Measurements from ENCODE around the gene TECR.
"Not testable (repeated sequence)": the region's sequence is repeated elsewhere in the genome, so short reads cannot be mapped to it uniquely, and the experiment has no call there.

The TECR gene

GRCh38 chr19:14540741-14541525 lies 11.5 kb downstream of the TECR start:
- DNase-seq = no peak

- not testable (repeated sequence) for DNase-seq
These were observed 12.6 kb downstream of the TECR start for GRCh38 chr19:14541979-14542378.

- no peak for DNase-seq
These were observed 13.4 kb downstream of the TECR start for GRCh38 chr19:14542711-14543328.

- no peak for DNase-seq
These were observed 14.7 kb downstream of the TECR start for GRCh38 chr19:14544047-14544446.

- DNase-seq = no peak
These were observed 15.8 kb downstream of the TECR start for GRCh38 chr19:14544977-14545715.

GRCh38 chr19:14545716-14546082 lies 16.3 kb downstream of the TECR start:
- no peak for DNase-seq

GRCh38 chr19:14550201-14550754 lies 20.9 kb downstream of the TECR start:
- DNase-seq = no peak

- peak; percentile 72 for DNase-seq
These were observed 22.0 kb downstream of the TECR start for GRCh38 chr19:14551134-14552005.

DNA sequence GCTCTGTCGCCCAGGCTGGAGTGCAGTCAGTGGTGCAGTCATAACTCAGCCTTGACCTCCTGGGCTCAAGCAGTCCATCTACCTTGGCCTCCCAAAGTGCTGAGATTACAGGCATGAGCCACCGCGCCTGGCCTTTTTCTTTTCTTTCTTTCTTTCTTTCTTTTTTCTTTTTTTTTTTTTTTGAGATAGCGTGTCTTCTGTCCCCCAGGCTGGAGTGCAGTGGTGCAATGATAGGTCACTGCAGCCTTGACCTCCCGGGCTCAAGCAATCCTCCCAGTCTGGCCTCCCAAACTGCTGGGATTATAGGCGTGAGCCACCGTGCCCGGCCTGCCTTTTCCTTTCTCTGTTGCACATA lies 22.6 kb downstream of the TECR start:
- DNase-seq = not testable (repeated sequence)

GRCh38 chr19:14553042-14553938 lies 23.9 kb downstream of the TECR start:
- no peak for DNase-seq

- no peak for DNase-seq
These were observed 24.5 kb downstream of the TECR start for GRCh38 chr19:14553939-14554243.

DNA sequence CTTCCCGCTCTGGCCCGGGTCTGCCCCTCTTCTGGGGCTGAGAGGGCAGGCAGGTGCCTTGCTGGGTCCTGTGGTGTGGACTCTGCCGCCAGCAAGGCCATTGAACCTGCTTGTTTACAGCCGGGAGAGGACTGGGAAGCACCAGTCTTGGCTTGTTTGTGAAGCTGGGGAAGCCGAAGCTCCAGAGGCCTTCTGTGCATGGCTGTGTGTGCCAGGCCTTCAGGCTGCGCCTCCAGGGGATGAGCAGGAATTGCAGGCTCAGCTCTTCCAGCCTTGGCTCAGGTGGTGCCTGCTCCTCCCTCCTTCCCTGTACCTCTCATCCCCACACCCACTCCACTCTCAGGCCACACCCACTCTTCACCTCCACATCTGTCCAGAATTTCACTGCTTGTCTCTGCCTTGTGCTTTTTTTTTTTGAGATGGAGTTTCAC lies 25.0 kb downstream of the TECR start:
- no peak for DNase-seq

- no peak for DNase-seq
These were observed 26.7 kb downstream of the TECR start for GRCh38 chr19:14555918-14556661.

- peak; percentile 77 for DNase-seq
These were observed 27.3 kb downstream of the TECR start for GRCh38 chr19:14556662-14557188.

- no peak for DNase-seq
These were observed 29.1 kb downstream of the TECR start for GRCh38 chr19:14558370-14559066.

DNA sequence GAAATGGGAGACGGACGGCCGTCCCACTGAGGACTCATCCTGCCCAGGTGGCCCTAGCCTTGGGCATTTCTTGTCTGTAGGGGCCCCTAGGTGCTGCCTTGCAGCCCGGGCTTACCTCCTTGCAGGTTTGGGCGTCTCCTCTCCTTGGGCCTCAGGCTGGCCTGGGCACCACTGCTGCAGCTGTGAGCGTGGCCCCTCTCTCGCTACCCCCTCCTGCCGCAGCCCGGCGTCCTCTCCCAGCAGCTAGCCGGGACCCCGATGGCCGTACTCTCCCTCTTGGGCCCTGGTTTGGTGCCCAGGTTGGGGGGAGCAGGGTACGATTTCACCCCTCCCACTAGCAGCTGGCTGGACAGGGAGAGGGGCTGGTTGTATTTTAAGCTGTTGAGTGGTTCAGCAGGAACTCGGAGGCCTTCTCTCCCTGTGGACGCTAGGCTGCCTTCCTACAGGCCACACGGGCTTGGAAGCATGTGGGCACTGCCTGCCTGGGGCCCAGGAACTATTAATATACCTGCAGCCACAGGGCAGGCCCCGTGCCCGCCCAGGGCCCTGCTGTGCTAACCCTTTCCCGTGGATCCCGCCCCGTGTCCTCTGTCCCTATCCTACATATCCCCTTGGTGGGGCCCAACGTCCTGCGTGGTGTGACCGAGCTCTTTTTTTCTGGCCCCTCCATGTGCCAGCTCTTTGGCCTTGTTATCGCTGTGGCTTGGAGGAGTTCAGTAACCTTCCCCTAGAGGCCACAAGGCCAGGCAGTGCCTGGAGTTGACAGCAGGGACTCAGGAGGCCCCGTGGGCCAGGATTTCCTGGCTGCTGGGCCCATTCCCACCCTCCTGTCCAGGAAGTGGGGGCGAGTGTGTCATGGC lies 30.8 kb downstream of the TECR start:
- DNase-seq = no peak

DNA sequence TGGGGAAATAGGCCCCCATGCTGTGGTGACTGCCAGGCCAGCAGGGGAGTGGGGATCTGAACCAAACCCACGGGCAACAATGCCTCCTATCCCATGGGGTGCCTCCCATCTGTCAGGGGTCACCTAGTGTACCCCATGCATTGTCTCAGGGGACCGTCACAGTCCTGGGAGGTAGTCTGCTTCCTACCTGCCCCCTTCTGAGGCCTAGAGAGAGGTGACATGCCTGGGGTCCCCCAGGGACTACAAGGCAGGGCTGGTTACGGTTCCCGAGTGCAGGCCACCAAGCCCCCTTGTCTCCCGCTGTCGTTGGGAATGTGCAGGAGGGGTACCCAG lies 31.3 kb downstream of the TECR start:
- DNase-seq = no peak

DNA sequence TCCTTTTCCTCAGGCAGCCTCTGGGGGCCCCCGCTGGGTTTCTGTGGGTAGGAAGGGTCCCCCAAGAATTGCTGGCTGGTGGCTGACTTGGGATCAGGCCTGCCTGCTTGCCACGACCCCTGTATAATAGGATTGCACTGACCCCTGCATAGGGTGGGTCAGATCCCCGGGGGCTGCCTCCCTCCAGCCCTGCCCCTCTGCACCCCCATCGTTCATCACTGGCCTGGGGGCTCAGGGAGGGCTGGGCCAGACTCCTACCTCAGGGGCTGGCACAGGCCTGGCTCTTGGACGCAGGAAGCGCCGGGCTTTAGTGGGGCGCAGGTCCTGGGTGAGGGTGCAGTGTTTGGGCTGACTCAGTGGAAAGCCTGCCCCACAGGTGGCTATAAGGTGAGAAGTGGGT lies 31.9 kb downstream of the TECR start:
- DNase-seq = no peak

DNA sequence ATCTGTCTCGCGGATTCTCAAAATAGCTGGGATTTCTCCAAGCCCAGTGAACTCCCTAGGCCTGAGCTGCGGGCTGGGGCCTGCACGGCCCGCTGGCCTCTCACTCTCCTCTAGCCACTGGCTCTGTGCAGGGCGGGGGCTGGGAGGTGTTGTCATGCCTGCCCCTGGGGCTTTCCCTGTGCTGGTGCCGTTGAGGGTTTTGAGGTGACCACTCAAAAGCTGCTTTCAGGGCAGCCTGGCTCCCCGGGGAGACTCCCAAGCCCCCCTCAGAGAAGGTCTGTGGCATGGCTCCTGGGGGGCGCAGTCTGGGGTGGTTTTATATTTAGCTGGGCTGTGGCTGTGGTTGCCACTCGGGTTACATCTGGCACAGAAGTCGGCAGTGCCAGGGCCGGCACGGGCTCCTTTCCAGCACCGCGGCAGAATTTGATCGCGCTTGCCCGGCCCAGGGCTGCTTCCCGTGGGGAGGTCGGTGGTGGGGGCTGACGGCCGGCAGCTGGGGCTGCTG lies 32.5 kb downstream of the TECR start:
- DNase-seq = no peak
